HG03457 (cell line): ENCODE results near the gene DENND4C.
"Not testable (repeated sequence)": the region's sequence is repeated elsewhere in the genome, so short reads cannot be mapped to it uniquely, and the experiment has no call there.

ENCODE experiments used
- ATAC-seq: cut with Tn5 transposase; IDR thresholded peaks from one replicate; pipeline ENCODE4 v1.9.1; 2021; ENCODE audit warnings: moderate number of reproducible peaks; ENCODE audit not compliant: unreplicated experiment

DENND4C gene

DNA sequence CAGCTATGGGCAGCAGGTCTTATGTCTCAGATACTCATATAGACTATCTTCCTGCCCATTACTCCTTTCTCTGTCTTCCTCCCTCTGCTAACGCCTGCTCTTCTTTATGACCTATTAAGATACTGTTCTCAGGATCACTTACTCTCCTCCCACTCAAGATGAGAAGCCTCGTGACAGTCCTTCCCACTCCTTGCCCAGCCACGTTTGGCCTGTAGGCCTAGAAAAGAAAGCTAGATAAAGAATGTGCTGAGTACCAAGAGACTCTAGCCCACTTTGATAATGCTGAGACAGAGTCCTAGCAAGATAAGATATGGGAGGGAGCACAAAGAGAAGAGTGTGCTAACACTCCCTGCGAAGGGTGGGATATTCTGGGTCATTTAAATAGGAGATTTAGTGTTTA lies 6.8 kb upstream of the DENND4C start:
- ATAC-seq: no peak

DNA sequence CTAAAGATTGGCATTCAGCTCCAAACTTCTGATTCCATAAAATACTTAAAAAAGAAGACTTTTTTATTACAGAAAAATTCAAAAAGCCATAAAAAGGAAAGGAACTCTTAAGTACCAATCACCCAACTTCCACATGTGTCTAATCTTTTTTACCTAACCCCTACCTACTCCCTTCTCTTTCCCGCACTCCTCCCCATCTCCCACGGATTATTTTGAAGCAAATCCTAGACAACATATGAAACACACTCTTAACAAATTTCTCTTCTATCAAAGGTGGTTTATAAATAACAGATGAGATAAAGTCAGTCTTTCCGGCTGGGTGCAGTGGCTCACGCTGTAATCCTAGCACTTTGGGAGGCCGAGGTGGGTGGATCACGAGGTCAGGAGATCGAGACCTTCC lies 5.9 kb upstream of the DENND4C start:
- no peak for ATAC-seq

DNA sequence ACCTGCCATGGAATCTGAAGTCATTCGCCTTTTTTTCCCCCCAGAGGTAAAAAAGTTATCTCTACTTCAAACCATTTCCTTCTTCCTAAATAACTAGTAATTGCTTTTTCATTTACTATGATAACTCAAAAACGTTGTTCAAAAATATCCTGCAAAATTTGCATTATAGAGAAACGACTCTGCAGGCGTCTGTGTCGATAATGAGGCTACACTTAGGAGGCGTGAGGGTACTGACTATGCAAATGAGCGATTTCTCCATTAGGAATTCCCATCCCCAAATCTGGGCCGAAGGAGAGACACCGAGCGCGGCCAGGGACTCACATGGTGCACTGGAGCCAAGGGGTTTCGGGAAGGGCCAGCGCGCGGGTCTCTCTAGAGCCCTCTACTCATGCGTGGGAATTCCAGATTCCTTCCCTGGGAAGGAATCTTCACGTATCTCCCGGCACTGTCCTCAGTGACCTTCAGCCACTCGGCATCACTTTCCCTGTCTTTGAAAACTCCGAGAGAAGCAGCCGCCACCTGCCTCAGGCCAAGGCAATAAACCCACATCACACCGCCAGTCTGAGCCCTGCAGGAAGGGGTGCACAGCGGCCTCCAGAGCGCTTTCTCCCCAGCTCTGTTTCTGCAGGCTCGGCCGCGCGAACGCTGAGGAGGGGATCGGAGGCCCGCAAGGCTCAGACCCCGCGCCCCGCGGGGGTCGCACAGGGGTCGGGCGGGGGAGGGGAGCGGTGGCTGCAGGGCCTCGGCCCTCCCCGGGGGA lies 718 bp upstream of the DENND4C start:
- peak; percentile 46 for ATAC-seq

DNA sequence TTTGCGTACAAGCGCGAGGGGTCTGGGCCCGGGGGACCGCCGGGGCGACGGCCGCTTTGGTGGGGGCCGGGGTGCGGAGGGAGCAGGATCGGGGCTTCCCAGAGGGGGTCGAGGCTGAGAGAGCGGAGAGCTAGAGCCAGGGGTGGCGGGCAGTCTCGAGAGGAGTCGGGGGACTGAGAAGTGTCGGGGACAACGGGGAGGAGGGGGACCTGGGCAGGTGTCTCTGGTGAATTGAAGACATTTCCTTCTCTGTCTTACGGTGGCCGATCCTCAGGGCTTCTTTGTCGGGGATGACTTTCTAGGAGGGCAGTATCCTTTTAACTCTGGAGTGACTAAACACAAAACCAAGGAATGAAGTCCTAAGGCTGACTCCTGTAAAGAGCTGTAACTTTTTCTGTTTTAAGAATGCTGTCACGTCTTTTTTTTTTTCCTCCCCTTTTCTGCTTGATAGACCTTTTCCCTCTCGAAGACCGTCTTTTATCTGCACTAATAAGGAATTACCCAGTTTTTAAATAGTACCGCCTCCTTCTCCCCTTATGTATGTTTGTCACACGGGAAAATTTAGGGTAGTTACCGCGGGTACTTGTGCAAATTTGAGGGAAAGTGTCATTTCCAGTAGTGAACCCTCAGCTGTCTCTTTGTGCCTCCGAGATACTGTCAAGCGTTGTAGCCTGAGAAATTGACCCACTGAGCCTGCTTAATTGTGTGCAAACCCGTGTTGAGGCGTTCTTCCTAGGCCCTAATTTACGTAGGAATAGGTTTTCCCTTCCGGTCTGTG lies 822 bp downstream of the DENND4C start:
- peak; percentile 13 for ATAC-seq

GRCh38 chr9:19231904-19232822 lies 1.7 kb downstream of the DENND4C start:
- no peak for ATAC-seq

DNA sequence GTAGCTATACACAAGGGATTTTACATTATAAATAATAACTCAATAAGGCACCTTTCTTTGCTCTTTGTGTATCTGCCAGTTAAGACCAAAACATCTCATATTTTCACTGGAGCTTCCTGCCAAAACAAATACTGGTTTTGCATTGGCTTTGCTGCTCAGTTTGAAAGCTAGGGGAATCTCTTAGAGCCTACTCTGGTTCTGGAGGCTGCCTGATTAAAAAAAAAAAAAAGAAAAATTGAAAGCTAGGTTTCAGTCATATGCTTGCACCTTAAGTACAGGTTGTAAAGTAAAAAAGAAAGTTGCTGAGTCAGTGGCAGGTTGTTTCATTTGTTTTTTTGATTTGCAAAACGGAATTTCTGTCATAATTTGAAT lies 2.3 kb downstream of the DENND4C start:
- no peak for ATAC-seq

DNA sequence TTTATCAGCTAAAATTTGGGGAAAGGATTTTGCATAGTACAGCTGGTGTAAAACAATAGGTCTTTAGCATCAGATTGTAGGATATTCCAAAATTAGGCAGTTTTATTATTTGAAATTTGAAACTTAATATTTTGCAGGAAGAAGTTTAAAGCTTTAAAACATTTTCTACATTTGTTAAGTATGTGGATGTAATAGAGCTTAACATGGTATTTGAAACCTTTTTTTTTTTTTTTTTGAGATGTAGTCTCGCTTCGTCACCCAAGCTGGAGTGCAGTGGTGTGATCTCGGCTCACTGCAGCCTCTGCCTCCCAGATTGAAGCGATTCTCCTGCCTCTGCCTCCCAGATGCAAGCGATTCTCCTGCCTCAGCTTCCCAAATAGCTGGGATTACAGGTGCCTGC lies 2.9 kb downstream of the DENND4C start:
- no peak for ATAC-seq

DNA sequence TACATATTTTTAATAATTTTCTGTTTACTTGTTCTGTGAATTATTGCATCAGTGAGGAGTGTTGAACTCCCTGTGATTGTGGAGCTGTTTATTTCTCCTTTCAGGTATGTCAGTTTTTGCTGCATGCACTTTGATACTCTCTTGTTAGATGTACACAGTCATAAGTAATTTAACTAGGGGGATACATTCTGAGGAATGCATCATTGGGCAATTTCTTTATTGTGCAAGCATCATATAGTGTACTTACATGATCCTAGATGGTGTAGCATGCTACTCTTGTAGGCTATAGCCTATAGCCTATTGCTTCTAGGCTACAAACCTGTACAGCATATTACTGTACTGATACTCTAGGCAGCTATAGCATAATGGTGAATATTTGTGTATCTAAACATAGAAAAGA lies 9.5 kb downstream of the DENND4C start:
- ATAC-seq: no peak

DNA sequence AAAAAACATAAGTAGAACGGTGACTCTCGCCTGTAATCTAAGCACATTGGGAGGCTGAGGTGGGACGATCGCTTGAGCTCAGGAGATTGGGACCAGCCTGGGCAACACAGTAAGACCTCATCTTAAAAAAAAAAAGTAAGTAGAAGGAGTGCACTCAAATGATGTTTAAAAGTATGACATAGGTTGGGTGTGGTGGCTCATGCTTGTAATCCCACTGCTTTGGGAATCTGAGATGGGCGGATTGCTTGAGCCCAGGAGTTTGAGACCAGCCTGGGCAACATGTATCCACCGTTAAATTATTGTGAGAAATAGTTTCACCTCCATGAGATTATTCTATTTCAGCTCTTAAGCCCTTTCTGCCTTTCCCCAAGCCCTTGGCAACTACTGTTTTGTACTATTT lies 11.2 kb downstream of the DENND4C start:
- ATAC-seq: no peak

DNA sequence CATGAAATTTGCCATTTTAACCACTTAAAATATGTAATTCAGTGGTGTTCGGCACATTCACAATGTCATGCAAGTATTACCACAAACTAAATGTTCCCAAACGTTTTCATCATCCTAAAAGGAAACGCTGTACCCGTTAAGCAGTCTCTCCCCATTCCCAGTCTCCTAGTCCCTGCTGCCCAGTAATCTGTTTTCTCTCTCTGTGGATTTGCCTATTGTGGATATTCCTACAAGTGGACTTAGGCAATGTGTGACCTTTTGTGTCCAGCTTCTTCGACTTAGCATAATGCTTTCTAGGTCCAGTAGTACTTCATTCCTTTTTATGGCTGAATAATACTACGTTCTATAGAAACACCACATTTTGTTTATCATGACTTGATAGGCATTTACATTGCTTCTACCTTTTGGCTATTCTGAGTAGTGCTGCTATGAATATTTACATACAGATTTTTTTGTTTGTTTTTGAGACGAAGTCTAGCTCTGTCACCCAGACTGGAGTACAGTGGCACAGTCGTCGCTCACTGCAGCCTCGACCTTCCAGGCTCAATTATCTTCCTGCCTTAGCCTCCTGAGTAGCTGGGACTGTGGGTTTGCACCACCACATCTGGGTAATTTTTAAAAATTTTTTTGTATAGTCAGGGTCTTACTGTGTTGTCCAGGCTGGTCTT lies 13.0 kb downstream of the DENND4C start:
- no peak for ATAC-seq

GRCh38 chr9:19246891-19247290 lies 16.4 kb downstream of the DENND4C start:
- ATAC-seq: no peak

DNA sequence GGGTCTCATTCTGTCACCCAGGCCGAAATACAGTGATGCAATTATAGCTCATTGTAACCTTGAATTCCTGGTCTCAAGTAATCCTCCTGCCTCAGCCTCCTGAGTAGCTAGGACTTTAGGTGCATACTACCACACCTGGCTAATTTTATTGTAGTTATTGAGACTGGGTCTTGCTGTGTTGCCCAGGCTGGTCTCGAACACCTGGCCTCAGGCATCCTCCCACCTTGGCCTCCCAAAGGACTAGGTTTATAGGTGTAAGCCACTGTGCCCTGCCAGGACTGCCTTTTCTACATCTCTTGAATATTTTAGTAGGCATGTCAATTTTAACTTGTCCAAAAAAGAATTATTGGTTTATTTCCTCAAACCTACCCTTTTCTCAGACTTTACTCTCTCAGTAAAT lies 16.9 kb downstream of the DENND4C start:
- ATAC-seq: no peak

DNA sequence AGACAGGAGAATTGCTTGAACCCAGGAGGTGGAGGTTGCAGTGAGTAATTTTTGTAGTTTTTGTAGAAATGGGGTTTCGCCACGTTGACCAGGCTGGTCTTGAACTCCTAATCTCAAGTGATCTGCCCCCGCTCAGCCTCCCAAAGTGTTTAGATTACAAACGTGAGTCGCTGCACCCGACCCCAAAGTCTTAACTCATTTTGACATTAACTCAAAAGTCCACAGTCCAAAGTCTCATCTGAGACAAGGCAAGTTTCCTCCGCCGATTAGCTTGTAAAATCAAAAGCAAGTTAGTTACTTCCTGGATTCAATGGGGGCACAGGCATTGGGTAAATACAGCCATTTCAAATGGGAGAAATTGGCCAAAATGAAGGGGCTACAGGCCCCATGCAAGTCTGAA lies 19.9 kb downstream of the DENND4C start:
- ATAC-seq: not testable (repeated sequence)

GRCh38 chr9:19251203-19251602 lies 20.7 kb downstream of the DENND4C start:
- not testable (repeated sequence) for ATAC-seq

DNA sequence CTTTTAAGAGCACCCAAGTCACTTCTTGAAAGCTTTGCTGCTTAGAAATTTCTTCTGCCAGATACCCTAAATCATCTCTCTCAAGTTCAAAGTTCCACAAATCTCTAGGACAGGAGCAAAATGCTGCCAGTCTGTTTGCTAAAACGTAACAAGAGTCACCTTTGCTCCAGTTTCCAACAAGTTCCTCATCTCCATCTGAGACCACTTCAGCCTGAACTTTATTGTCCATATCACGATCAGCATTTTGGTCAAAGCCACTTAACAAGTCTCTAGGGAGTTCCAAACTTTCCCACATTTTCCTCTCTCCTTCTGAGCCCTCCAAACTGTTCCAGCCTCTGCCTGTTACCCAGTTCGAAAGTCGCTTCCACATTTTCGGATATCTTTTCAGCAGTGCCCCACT lies 21.1 kb downstream of the DENND4C start:
- ATAC-seq: not testable (repeated sequence)

DNA sequence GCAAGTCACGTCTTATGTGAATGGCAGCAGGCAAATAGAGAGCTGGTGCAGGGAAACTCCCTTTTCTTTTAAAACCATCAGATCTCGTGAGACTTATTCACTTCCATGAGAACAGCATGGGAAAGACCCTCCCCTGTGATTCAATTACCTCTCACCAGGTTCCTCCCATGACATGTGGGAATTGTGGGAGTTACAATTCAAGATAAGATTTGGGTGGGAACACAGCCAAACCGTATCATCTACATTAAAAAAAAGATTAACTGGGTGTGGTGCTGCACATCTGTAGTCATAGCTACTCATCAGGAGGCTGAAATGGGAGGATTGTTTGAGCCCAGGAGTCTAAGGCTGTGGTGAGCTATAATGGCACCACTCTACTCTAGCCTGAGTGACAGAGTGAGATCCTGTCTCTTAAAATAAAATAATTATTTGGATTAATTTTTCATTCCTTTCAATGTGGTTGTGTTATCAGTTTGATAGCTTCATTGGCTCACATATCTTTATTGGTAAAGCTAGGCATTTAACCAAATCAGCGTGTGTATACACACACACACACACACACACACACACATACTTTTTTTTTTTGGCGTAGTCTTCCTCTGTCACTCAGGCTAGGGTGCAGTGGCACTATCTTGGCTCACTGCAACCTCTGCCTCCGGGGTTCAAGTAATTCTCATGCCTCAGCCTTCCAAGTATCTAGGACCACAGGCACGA lies 21.8 kb downstream of the DENND4C start:
- ATAC-seq: no peak

GRCh38 chr9:19252885-19253219 lies 22.4 kb downstream of the DENND4C start:
- ATAC-seq: no peak

DNA sequence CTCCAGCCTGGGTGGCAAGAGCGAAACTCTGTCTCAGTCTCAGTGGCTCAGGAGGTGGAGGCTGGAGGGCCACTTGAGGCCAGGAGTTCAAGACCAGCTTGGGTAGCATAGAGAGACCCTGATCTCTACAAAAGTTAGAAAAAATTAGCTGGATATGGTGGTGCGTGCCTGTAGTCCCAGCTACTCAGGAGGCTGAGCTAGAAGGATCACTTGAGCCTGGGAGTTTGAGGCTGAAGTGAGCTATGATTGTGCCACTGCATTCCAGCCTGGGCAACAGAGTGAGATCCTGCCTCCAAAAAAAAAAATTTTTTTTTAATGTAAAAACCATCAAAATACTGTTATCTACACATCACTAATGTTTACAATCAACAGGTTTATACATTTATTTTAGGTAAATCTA lies 24.6 kb downstream of the DENND4C start:
- ATAC-seq: no peak

GRCh38 chr9:19255821-19256220 lies 25.3 kb downstream of the DENND4C start:
- no peak for ATAC-seq

DNA sequence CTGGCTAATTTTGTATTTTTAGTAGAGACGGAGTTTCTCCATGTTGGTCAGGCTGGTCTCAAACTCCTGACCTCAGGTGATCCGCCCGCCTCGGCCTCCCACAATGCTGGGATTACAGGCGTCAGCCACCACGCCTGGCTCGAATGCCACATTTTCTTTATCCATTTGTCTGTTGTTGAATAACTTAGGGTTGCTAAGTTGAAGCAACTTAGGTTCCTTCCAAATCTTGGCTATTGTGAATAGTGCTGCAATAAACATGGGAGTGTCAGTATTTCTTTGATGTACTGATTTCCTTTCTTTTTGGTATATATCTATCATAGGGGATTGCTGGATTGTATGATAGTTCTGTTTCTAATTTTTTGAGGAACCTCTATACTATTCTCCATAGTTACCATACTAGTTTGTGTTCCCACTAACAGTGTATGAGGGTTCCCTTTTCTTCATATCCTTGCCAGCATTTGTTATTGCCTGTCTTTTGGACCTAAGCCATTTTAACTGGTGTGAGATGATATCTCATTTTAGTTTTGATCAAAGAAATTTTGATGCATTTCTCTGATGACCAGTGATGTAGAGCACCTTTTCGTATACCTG lies 29.3 kb downstream of the DENND4C start:
- not testable (repeated sequence) for ATAC-seq
